ENCODE measurements around the gene SNRNP200. TPM values are rescaled to one million over a fixed set of nuclear protein-coding genes. Genes with fewer than 3 reads are reported as not detected.
A peak's percentile ranks its signal among the peaks of the same experiment; 100 is the strongest.

Gene SNRNP200
- total and polyA plus RNA-seq, 3 experiments from 2014 or later: 108 to 206 (median 203) TPM

DNA sequence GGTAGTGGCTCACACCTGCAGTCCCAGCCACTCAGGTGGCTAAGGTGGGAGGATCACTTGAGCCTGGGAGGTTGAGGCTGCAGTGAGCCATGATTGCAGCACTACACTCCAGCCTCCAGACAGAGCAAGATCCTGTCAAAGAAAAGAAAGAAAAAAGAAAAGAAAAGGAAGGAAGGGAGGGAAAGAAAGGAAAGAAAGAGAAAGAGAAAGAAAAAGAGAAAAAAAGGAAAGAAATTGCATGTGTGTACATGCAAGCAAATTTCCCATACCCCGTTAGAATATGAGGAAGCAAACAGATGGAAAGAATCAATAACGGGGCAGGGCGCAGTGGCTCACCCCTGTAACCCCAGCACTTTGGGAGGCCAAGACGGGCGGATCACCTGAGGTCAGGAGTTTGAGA, 57.5 kb downstream of the SNRNP200 start:
- H3K4me1 Mint-ChIP-seq: peaks cover 16 to 37% (median 25%) of the 10 kb centered on the region in 3 donors
- H3K4me3 Mint-ChIP-seq: no peak overlapping the region
- no peak overlapping the region for H3K4me3 ChIP-seq (ENCODE audit: low read length)
- H3K9me3 Mint-ChIP-seq: no peaks in the 10 kb centered on the region
- POLR2A ChIA-PET: no interaction called here
- peaks cover 0 to 28% (median 7%) of the 10 kb centered on the region in 3 donors for H3K36me3 Mint-ChIP-seq
- peak overlapping the region in 5 of 8 donors; percentile 30 to 82 (median 56) for H3K27ac Mint-ChIP-seq
- peaks cover 6% of the 10 kb centered on the region for H3K36me3 ChIP-seq (ENCODE audit: insufficient read depth, low read length)
- DNase-seq: no peak
- H3K9me3 ChIP-seq (ENCODE audit: low read length): no peaks in the 10 kb centered on the region
- no peaks in the 10 kb centered on the region for H3K27me3 Mint-ChIP-seq
- H3K27ac ChIP-seq (ENCODE audit: low read depth, low read length): no peak overlapping the region
- no peaks in the 10 kb centered on the region for H3K27me3 ChIP-seq (ENCODE audit: insufficient read depth, low read length, poor library complexity, severe bottlenecking)
- peaks cover 17% of the 10 kb centered on the region for H3K4me1 ChIP-seq (ENCODE audit: insufficient read depth, low read length)
- CTCF ChIA-PET: no interaction called here

DNA sequence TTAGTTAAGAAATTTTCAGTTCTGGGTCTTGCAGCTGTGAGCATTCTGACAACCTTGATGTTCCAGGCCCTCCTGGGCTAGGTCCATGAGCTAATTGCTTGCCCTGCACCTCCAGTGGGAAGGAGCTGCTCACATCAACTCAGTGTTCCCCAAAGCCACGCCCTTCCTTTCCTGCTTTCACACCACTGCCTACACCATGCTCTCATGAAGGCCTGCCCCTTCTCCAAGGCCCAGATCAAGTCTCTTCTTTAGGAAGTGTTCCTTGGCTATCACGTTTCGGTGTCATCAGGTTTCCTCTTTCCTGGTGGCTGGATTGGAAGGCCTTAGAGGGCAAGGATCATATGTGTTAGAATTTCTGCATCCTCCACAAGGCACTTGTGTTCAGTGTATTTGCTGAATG, 58.3 kb downstream of the SNRNP200 start:
- no peak for DNase-seq
- Mint-ChIP-seq H3K4me1 (peaks cover 24 to 42% (median 34%) of the 10 kb centered on the region in 3 donors), H3K9me3 (no peaks in the 10 kb centered on the region), H3K4me3 (no peak overlapping the region), H3K36me3 (peaks cover 0 to 19% (median 3%) of the 10 kb centered on the region in 3 donors), H3K27me3 (no peaks in the 10 kb centered on the region), H3K27ac (peak overlapping the region in 7 of 8 donors; percentile 18 to 83 (median 45))
- Histone ChIP-seq H3K27me3 (ENCODE audit: insufficient read depth, low read length, poor library complexity, severe bottlenecking) (no peaks in the 10 kb centered on the region), H3K9me3 (ENCODE audit: low read length) (no peaks in the 10 kb centered on the region), H3K4me1 (ENCODE audit: insufficient read depth, low read length) (peaks cover 26% of the 10 kb centered on the region), H3K4me3 (ENCODE audit: low read length) (no peak overlapping the region), H3K27ac (ENCODE audit: low read depth, low read length) (no peak overlapping the region), H3K36me3 (ENCODE audit: insufficient read depth, low read length) (peaks cover 5% of the 10 kb centered on the region)
- ChIA-PET POLR2A (no interaction called here), CTCF (no interaction called here)

DNA sequence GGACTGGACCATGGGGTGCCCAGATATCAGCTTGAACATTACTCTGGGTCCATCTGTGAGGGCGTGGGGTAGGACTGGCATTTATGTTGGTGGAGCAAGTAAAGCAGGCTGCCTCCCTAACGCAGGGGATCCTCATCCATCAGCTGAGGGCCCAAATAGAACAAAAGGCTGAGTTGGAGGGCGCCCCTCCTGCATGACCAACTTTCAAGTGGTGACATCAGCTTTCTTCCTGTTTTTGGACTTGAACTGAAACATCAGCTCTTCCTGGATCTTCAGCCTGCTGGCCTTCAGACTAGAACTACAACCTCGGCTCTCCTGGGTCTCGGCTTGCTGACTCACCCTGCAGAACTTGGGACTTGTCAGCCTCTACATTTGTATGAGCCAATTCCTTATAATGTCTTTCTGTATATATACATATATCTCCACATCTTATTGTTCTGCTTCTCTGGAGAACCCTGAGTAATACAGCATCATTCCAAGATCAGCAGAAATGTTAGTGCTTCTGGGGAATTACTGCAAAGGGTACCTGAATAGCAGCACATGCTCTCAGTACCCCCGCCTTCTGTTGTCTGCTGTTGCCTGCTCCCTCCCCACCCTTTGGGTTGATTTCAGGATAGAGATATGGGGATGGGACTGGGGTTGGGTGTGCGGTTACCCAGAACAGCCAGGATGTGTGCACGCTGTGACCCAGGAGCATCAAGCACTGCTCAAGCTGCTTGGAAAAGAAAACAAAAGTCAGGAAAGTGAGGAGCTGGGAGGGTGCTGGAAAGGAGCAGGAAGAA, 59.5 kb downstream of the SNRNP200 start:
- peak overlapping the region in 7 of 8 donors; percentile 11 to 85 (median 52) for H3K27ac Mint-ChIP-seq
- H3K4me1 Mint-ChIP-seq: peaks cover 35 to 52% (median 46%) of the 10 kb centered on the region in 3 donors

DNA sequence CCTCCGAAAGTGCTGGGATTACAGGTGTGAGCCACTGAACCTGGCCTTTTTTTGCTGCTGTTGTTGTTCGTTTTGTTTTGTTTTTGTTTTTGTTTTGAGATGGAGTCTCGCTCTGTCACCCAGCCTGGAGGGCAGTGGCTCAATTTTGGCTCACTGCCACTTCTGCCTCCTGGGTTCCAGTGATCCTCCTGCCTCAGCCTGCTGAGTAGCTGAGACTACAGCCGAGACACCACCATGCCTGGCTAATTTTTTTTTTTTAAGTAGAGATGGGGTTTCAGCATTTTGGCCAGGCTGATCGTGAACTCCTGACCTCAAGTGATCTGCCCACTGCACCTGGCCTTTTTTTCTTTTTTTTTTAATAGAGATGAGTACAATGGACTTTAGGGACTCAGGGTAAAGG, 61.5 kb downstream of the SNRNP200 start:
- peaks cover 40% of the 10 kb centered on the region for H3K4me1 ChIP-seq (ENCODE audit: insufficient read depth, low read length)
- DNase-seq: no peak
- peaks cover 35 to 54% (median 42%) of the 10 kb centered on the region in 3 donors for H3K4me1 Mint-ChIP-seq
- ChIA-PET POLR2A (no interaction called here), CTCF (no interaction called here)
- no peaks in the 10 kb centered on the region for H3K36me3 Mint-ChIP-seq
- H3K4me3 Mint-ChIP-seq: no peak overlapping the region
- H3K36me3 ChIP-seq (ENCODE audit: insufficient read depth, low read length): no peaks in the 10 kb centered on the region
- no peaks in the 10 kb centered on the region for H3K27me3 ChIP-seq (ENCODE audit: insufficient read depth, low read length, poor library complexity, severe bottlenecking)
- H3K9me3 ChIP-seq (ENCODE audit: low read length): no peaks in the 10 kb centered on the region
- no peaks in the 10 kb centered on the region for H3K27me3 Mint-ChIP-seq
- no peak overlapping the region for H3K27ac Mint-ChIP-seq
- H3K4me3 ChIP-seq (ENCODE audit: low read length): no peak overlapping the region
- no peak overlapping the region for H3K27ac ChIP-seq (ENCODE audit: low read depth, low read length)
- no peaks in the 10 kb centered on the region for H3K9me3 Mint-ChIP-seq

More for the DNA sequence above, 59.5 kb downstream of the SNRNP200 start:
- Histone ChIP-seq H3K27ac (ENCODE audit: low read depth, low read length) (no peak overlapping the region), H3K4me1 (ENCODE audit: insufficient read depth, low read length) (peaks cover 38% of the 10 kb centered on the region), H3K27me3 (ENCODE audit: insufficient read depth, low read length, poor library complexity, severe bottlenecking) (no peaks in the 10 kb centered on the region), H3K4me3 (ENCODE audit: low read length) (no peak overlapping the region), H3K36me3 (ENCODE audit: insufficient read depth, low read length) (no peaks in the 10 kb centered on the region), H3K9me3 (ENCODE audit: low read length) (no peaks in the 10 kb centered on the region)
- Mint-ChIP-seq H3K4me3 (no peak overlapping the region), H3K36me3 (peaks cover 0 to 12% (median 0%) of the 10 kb centered on the region in 3 donors), H3K9me3 (no peaks in the 10 kb centered on the region), H3K27me3 (no peaks in the 10 kb centered on the region)
- CTCF ChIA-PET: no interaction called here
- DNase-seq: no peak
- POLR2A ChIA-PET: no interaction called here

DNA sequence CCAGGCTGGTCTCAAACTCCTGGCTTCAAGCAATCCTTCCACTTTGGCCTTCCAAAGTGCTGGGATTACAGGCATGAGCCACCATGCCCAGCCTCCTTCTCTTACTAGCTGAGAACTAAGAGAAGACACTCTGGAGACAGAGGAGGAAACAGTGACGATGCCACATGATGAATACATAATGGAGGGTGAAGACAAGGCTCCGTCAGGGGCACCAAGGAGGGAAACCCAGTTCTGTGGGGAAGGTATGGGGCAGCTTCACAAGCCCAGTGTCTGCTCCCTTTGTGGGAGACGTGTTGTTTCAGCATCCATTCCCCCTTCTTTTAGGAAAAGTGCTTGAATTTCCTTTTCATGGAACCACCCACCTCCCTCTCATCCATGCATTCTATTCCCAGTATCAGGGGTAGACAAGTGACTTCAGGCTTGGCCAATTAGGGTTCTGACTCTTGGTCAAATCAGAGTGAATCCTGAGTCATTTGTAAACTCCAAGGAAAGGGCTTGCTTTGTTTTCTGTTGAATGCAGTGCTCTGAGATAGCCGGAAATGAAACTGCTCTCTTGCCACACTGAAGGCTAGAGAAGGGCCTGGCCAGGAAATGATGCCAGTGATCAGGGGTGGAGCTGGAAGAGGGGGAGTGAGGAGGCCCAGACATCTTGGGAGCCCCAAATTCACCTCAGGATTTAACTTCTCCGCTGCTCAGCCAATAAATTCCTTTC, 63.3 kb downstream of the SNRNP200 start:
- Mint-ChIP-seq H3K36me3 (peaks cover 0 to 1% (median 0%) of the 10 kb centered on the region in 3 donors), H3K4me3 (peak overlapping the region; percentile 32 to 88 (median 76)), H3K4me1 (peaks cover 33 to 52% (median 41%) of the 10 kb centered on the region in 3 donors), H3K27ac (peak overlapping the region; percentile 91 to 99 (median 96)), H3K9me3 (no peaks in the 10 kb centered on the region), H3K27me3 (no peaks in the 10 kb centered on the region)
- peaks cover 40% of the 10 kb centered on the region for H3K4me1 ChIP-seq (ENCODE audit: insufficient read depth, low read length)
- peak overlapping the region; percentile 30 for H3K4me3 ChIP-seq (ENCODE audit: low read length)
- no peaks in the 10 kb centered on the region for H3K36me3 ChIP-seq (ENCODE audit: insufficient read depth, low read length)
- peak; percentile 27 to 69 (median 40) for DNase-seq
- peak overlapping the region; percentile 71 for H3K27ac ChIP-seq (ENCODE audit: low read depth, low read length)
- ChIA-PET CTCF (interaction anchor here (0.8 to 1.4 kb wide), 5 partner anchors 9 to 616 kb away, joined by 3 to 4 read pairs (median 3); partner anchors contain the start of gene ANKRD39), POLR2A (interaction anchor here (0.5 to 1.7 kb wide), 4 partner anchors 11 to 94 kb away, joined by 3 to 15 read pairs (median 4); partner anchors contain the start of genes NCAPH and STARD7)
- H3K27me3 ChIP-seq (ENCODE audit: insufficient read depth, low read length, poor library complexity, severe bottlenecking): no peaks in the 10 kb centered on the region
- no peaks in the 10 kb centered on the region for H3K9me3 ChIP-seq (ENCODE audit: low read length)

DNA sequence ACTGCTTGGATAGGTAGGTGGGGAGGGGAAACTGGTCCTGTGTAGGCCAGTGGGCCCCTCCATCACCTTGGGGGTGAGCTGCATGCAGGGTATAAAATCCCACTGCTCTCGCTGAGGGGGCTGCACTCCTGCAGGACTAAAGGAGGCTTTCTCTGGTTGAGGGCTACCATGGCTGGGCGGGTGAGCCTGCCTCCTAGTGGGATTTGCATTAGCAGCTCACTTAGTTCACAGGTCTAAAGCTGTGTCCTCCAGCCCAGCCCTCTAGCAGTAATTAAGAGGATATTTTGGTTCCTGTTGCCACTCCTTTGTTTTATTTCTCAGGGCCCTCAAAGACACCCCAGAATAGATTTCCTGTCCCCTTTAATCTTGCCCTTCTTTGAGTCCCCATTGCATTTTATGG, 64.1 kb downstream of the SNRNP200 start:
- H3K27me3 ChIP-seq (ENCODE audit: insufficient read depth, low read length, poor library complexity, severe bottlenecking): no peaks in the 10 kb centered on the region
- DNase-seq: no peak
- POLR2A ChIA-PET: interaction anchor here (0.5 to 1.7 kb wide), 4 partner anchors 10 to 94 kb away, joined by 3 to 15 read pairs (median 4); partner anchors contain the start of genes NCAPH and STARD7
- H3K36me3 ChIP-seq (ENCODE audit: insufficient read depth, low read length): no peaks in the 10 kb centered on the region
- H3K4me1 ChIP-seq (ENCODE audit: insufficient read depth, low read length): peaks cover 39% of the 10 kb centered on the region
- peaks cover 25 to 45% (median 37%) of the 10 kb centered on the region in 3 donors for H3K4me1 Mint-ChIP-seq
- no peaks in the 10 kb centered on the region for H3K9me3 ChIP-seq (ENCODE audit: low read length)
- no peak overlapping the region for H3K4me3 ChIP-seq (ENCODE audit: low read length)
- peaks cover 0 to 1% (median under 1%) of the 10 kb centered on the region in 3 donors for H3K36me3 Mint-ChIP-seq
- no peaks in the 10 kb centered on the region for H3K27me3 Mint-ChIP-seq
- no peaks in the 10 kb centered on the region for H3K9me3 Mint-ChIP-seq
- peak overlapping the region; percentile 91 to 99 (median 96) for H3K27ac Mint-ChIP-seq
- CTCF ChIA-PET: interaction anchor here (0.8 to 1.4 kb wide), 4 partner anchors 8 to 617 kb away, joined by 3 to 4 read pairs (median 3); partner anchors contain the start of gene ANKRD39
- no peak overlapping the region for H3K27ac ChIP-seq (ENCODE audit: low read depth, low read length)
- H3K4me3 Mint-ChIP-seq: peak overlapping the region in 5 of 7 donors; percentile 58 to 79 (median 76)

DNA sequence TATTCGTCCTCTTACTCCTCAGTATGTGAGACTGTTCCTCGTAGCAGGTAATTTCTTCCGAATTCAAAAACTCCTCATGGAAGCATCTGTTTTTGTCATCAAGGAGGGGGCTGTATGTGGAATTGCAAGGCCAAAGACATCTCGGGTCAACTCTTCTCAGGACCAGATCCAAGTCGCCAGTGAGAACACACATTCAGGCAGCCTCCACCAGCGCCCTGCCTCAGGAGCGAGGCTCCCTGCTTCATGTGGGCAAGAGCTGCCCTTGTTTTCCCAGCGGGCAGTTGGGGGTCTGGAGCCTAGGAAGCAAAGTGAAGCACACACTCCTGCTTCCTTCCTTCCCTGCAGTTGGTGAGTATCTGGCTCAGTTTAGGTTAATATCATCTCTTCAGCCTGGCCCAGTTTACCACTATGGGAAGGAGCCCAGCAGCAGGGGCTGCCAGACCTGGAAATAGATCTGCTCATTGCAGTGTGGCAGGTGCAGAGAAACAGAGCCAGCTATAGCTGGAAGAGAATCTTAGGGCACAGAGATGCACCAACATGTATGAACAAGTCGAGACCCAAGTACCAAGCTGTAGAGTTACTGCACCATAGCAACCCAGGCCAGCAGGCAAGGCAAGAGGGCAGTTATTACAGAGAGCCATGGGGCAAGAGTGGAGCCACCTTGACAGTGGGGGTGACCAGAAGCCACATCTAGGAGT, 64.9 kb downstream of the SNRNP200 start:
- peaks cover 0 to 3% (median 1%) of the 10 kb centered on the region in 3 donors for H3K36me3 Mint-ChIP-seq
- H3K4me3 Mint-ChIP-seq: peak overlapping the region in 2 of 7 donors; percentile 28 to 81
- H3K27me3 Mint-ChIP-seq: no peaks in the 10 kb centered on the region
- ChIA-PET CTCF (interaction anchor here (1.2 to 1.4 kb wide), 3 partner anchors 16 to 67 kb away, joined by 4 to 5 read pairs (median 4); partner anchors contain the start of gene STARD7), POLR2A (no interaction called here)
- H3K36me3 ChIP-seq (ENCODE audit: insufficient read depth, low read length): no peaks in the 10 kb centered on the region
- H3K4me3 ChIP-seq (ENCODE audit: low read length): no peak overlapping the region
- no peak for DNase-seq
- no peaks in the 10 kb centered on the region for H3K9me3 ChIP-seq (ENCODE audit: low read length)
- no peak overlapping the region for H3K27ac ChIP-seq (ENCODE audit: low read depth, low read length)
- H3K9me3 Mint-ChIP-seq: no peaks in the 10 kb centered on the region
- H3K27me3 ChIP-seq (ENCODE audit: insufficient read depth, low read length, poor library complexity, severe bottlenecking): no peaks in the 10 kb centered on the region
- peaks cover 32% of the 10 kb centered on the region for H3K4me1 ChIP-seq (ENCODE audit: insufficient read depth, low read length)
- H3K27ac Mint-ChIP-seq: peak overlapping the region; percentile 4 to 98 (median 96)
- H3K4me1 Mint-ChIP-seq: peaks cover 19 to 38% (median 30%) of the 10 kb centered on the region in 3 donors
